ENCODE results near the gene NOD1. TPM values are rescaled to one million over a fixed set of nuclear protein-coding genes. Genes with fewer than 3 reads are reported as not detected.

NOD1 gene
- total and polyA plus RNA-seq, 2 donors = 4.3 to 13.6 TPM

DNA sequence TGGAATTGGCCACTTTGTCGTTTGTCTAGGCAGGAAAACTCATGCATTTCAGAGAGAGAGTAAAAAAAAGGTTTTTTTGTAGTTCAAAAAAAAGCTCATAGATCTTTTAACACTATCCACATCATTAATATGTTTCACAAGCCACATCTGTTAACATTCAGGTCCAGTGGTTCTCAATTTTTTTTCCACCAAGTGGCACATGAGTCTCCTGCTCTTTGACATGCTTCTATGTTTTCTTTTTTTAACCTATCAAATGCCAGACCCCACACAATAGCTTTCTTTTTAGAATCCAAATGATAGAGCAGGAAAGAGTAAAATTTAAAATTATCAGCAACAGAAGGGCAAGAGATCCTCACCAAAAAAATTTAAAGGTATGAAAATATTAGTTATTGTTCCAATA, 20.3 kb downstream of the NOD1 start:
- Histone ChIP-seq H3K4me1 (ENCODE audit: control insufficient read depth in 2 of 2, insufficient read depth in 2 of 2, low read length in 2 of 2) (peaks cover 0 to 2% of the 10 kb centered on the region in 2 donors), H3K4me3 (ENCODE audit: low read length in 2 of 2) (no peak overlapping the region), H3K36me3 (ENCODE audit: control insufficient read depth in 2 of 2, insufficient read depth in 2 of 2, low read length in 1 of 2) (peaks cover 7 to 15% of the 10 kb centered on the region in 2 donors), H3K9me3 (ENCODE audit: control insufficient read depth in 2 of 2, insufficient read depth in 1 of 2, low read length in 1 of 2) (no peaks in the 10 kb centered on the region), H3K27me3 (ENCODE audit: control insufficient read depth in 2 of 2, insufficient read depth in 1 of 2, low read length in 1 of 2) (no peaks in the 10 kb centered on the region), H3K27ac (ENCODE audit: low read depth in 1 of 2, low read length in 1 of 2) (no peak overlapping the region)
- 93% methylated on average over 1 of the region's 1 CpG for WGBS
- no peak for DNase-seq (ENCODE audit: low read depth in 6 of 9, low spot score in 9 of 9)

DNA sequence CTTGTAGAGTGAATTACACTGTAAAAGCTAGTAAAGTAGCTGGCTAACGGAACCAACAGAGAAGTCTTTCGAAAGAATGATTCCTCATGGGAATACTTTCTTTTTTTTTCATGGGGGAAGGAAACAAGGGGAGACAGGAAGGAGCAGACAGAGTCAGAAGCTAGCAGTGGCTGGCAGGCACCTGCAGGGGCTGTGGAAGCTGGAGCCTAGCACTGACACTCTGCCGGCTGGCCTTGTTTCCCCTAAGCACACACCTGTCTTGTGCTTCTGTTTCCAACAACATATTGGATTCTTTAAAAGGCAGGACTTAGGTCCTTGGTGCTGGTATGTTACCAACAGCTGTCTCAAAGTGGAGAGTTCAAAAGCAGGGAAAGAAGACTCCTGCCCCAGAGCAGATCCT, 24.7 kb downstream of the NOD1 start:
- Histone ChIP-seq H3K4me3 (ENCODE audit: low read length in 2 of 2) (no peak overlapping the region), H3K4me1 (ENCODE audit: control insufficient read depth in 2 of 2, insufficient read depth in 2 of 2, low read length in 2 of 2) (no peaks in the 10 kb centered on the region), H3K36me3 (ENCODE audit: control insufficient read depth in 2 of 2, insufficient read depth in 2 of 2, low read length in 1 of 2) (peaks cover 20 to 27% of the 10 kb centered on the region in 2 donors), H3K27me3 (ENCODE audit: control insufficient read depth in 2 of 2, insufficient read depth in 1 of 2, low read length in 1 of 2) (no peaks in the 10 kb centered on the region), H3K27ac (ENCODE audit: low read depth in 1 of 2, low read length in 1 of 2) (no peak overlapping the region), H3K9me3 (ENCODE audit: control insufficient read depth in 2 of 2, insufficient read depth in 1 of 2, low read length in 1 of 2) (no peaks in the 10 kb centered on the region)
- WGBS = 94% methylated on average over 3 of the region's 3 CpGs
- DNase-seq (ENCODE audit: low read depth in 6 of 9, low spot score in 9 of 9) = no peak

DNA sequence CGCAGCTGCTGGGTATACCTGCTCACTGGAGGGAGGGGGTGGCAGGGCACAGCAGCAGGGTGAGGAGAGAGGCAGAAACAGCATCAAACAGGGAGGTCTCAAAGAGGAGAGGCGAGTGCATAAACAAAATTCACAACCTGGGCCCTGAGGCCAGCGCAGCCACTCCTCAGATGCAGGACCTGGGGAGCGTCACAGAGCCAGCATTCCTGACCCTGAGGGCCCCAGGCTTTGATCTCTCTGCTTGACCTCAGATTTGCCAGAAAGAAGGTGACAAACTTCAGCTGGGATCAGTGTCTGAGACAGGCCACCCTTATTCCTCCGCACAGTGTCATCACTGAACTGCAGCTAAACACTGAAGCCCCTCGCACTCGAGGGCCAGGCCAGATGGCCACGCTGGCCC, 25.6 kb downstream of the NOD1 start:
- Histone ChIP-seq H3K27ac (ENCODE audit: low read depth in 1 of 2, low read length in 1 of 2) (no peak overlapping the region), H3K27me3 (ENCODE audit: control insufficient read depth in 2 of 2, insufficient read depth in 1 of 2, low read length in 1 of 2) (no peaks in the 10 kb centered on the region), H3K36me3 (ENCODE audit: control insufficient read depth in 2 of 2, insufficient read depth in 2 of 2, low read length in 1 of 2) (peaks cover 23 to 28% of the 10 kb centered on the region in 2 donors), H3K4me1 (ENCODE audit: control insufficient read depth in 2 of 2, insufficient read depth in 2 of 2, low read length in 2 of 2) (no peaks in the 10 kb centered on the region), H3K9me3 (ENCODE audit: control insufficient read depth in 2 of 2, insufficient read depth in 1 of 2, low read length in 1 of 2) (no peaks in the 10 kb centered on the region), H3K4me3 (ENCODE audit: low read length in 2 of 2) (no peak overlapping the region)
- WGBS = 98% methylated on average over 8 of the region's 8 CpGs
- DNase-seq (ENCODE audit: low read depth in 6 of 9, low spot score in 9 of 9) = no peak

DNA sequence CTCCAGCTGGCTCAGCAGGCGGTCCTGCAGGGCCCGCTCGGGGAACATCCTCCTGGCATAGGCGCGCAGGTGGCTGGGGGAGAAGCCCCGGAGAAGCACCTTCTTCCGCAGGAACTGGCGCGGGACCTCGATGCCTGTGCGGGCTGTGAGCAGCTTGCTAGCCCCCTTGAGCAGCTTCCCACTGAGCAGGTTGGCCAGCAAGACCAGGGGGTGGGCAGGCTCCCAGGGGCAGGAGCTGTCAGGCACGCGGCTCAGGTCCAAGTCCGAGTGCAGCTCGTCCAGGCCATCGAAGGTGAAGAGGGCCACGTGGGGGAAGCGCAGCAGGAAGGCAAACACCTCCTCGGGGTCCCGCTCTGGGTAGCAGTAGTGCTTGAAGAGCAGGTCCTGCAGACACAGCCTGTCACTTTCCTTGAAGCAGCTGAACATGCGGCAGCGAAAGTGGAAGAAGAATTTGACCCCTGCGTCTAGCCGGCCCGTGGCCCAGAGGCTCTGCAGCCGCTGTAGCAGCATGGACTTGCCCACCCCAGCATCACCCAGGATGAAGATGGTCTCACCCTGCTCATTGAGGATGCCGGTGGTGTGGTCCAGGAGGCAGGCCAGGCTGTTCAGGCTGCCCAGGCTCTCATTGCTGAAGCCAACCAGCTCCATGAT, 26.2 kb downstream of the NOD1 start:
- H3K27me3 ChIP-seq (ENCODE audit: control insufficient read depth in 2 of 2, insufficient read depth in 1 of 2, low read length in 1 of 2) = no peaks in the 10 kb centered on the region
- H3K36me3 ChIP-seq (ENCODE audit: control insufficient read depth in 2 of 2, insufficient read depth in 2 of 2, low read length in 1 of 2) = peaks cover 25 to 34% of the 10 kb centered on the region in 2 donors
- H3K9me3 ChIP-seq (ENCODE audit: control insufficient read depth in 2 of 2, insufficient read depth in 1 of 2, low read length in 1 of 2) = no peaks in the 10 kb centered on the region
- no peaks in the 10 kb centered on the region for H3K4me1 ChIP-seq (ENCODE audit: control insufficient read depth in 2 of 2, insufficient read depth in 2 of 2, low read length in 2 of 2)
- 95% methylated on average over 27 of the region's 27 CpGs for WGBS
- DNase-seq (ENCODE audit: low read depth in 6 of 9, low spot score in 9 of 9) = no peak
- H3K4me3 ChIP-seq (ENCODE audit: low read length in 2 of 2) = no peak overlapping the region
- H3K27ac ChIP-seq (ENCODE audit: low read depth in 1 of 2, low read length in 1 of 2) = no peak overlapping the region

DNA sequence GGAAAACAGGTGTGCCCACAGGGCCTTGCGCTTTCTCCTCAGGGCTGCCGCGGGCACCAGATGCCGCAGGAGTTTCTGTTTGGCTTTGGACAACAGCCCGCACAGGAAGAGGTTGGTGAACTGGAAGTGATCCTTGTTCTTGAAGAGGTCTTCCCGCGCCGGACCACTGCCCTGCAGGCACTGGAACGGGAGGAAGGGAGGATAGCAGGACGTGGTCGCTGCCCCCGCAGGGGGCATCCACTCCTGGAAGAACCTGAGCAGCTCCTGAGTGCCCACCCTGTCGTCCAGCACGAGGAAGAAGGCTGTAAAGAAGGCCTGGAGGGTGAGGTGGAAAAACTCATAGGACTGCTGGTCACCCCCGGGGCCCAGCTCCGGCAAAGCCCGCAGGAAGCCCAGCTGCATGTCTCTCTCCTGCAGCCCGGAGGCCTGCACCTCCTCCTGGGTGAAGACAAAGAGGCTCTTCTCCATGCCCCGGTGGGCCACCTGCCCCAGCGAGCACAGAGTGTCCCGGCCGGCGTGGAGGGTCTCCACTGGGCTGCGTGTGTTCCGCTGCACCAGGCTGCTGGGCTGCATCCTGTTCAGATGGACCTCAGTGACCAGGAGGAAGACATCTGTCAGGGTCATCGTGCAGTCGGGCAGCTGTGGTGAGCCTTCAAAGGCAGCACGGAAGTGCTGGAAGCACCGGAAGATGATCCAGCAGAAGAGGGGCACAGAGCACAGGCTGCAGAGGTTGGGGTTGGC, 26.9 kb downstream of the NOD1 start:
- Histone ChIP-seq H3K27ac (ENCODE audit: low read depth in 1 of 2, low read length in 1 of 2) (no peak overlapping the region), H3K4me3 (ENCODE audit: low read length in 2 of 2) (no peak overlapping the region), H3K4me1 (ENCODE audit: control insufficient read depth in 2 of 2, insufficient read depth in 2 of 2, low read length in 2 of 2) (no peaks in the 10 kb centered on the region), H3K27me3 (ENCODE audit: control insufficient read depth in 2 of 2, insufficient read depth in 1 of 2, low read length in 1 of 2) (no peaks in the 10 kb centered on the region), H3K36me3 (ENCODE audit: control insufficient read depth in 2 of 2, insufficient read depth in 2 of 2, low read length in 1 of 2) (peaks cover 25 to 37% of the 10 kb centered on the region in 2 donors), H3K9me3 (ENCODE audit: control insufficient read depth in 2 of 2, insufficient read depth in 1 of 2, low read length in 1 of 2) (no peaks in the 10 kb centered on the region)
- DNase-seq (ENCODE audit: low read depth in 6 of 9, low spot score in 9 of 9) = no peak
- WGBS = 96% methylated on average over 29 of the region's 29 CpGs

DNA sequence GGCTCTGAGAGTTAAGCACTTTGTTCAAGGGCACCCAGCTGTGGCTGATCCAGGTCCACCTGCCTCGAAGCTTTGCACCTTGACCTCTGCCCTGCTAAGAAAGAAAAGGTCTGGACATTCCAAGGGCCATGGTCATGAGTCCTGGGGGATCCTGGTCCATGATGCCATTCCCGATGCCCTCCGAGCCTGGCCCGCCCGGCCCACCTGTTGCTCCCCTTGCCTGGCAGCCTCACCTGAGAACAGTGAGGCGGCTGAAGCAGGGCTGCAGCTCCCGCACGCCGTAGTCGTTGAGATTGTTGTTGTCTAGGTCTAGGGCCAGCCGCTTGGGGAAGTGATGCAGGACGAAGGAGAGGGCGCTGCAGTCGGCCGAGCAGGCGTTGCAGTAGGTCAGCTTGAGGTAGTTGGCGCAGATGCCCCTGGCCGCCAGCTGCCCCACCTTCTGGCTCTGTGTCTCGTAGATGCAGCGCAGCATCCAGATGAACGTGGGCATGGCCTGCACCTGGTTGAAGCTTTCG, 27.5 kb downstream of the NOD1 start:
- Histone ChIP-seq H3K4me3 (ENCODE audit: low read length in 2 of 2) (no peak overlapping the region), H3K27ac (ENCODE audit: low read depth in 1 of 2, low read length in 1 of 2) (no peak overlapping the region), H3K27me3 (ENCODE audit: control insufficient read depth in 2 of 2, insufficient read depth in 1 of 2, low read length in 1 of 2) (no peaks in the 10 kb centered on the region), H3K4me1 (ENCODE audit: control insufficient read depth in 2 of 2, insufficient read depth in 2 of 2, low read length in 2 of 2) (no peaks in the 10 kb centered on the region), H3K36me3 (ENCODE audit: control insufficient read depth in 2 of 2, insufficient read depth in 2 of 2, low read length in 1 of 2) (peaks cover 19 to 37% of the 10 kb centered on the region in 2 donors), H3K9me3 (ENCODE audit: control insufficient read depth in 2 of 2, insufficient read depth in 1 of 2, low read length in 1 of 2) (no peaks in the 10 kb centered on the region)
- 97% methylated on average over 22 of the region's 22 CpGs for WGBS
- no peak for DNase-seq (ENCODE audit: low read depth in 6 of 9, low spot score in 9 of 9)

DNA sequence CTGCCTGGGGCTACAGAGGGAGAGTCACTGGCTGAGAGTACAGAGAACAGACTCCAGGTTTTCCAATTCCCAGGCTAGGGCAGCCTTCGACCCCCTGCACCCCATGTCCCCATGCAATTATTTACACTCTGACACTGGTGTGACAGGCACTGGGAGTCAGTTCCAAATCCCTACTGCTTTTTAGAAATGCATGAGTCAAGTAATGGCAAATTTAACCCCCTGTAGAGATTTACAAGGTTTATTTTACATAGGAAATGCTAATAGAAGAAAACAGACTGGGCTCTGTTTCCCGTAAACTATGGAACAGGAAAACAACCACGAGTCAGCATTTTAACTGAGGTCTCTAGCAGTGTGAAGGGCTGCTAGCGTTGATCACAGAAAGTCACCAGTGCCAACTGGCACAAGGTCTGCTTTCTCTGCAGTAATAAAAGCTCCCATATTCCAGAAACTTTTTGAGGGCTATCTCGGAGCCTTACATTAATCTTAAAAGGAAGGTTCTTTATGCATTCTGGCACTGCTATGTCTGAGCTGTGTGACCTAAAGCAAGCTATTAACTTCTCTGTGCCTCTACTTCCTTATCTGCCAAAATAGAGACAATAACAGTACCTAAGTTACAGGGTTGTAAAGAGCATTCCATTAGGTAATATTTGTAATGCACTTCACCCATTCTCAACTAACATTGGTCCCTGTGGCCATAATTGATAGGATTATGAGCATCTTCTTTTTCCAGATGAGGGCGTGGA, 28.2 kb downstream of the NOD1 start:
- WGBS = 89% methylated on average over 6 of the region's 6 CpGs
- H3K4me1 ChIP-seq (ENCODE audit: control insufficient read depth in 2 of 2, insufficient read depth in 2 of 2, low read length in 2 of 2) = no peaks in the 10 kb centered on the region
- H3K9me3 ChIP-seq (ENCODE audit: control insufficient read depth in 2 of 2, insufficient read depth in 1 of 2, low read length in 1 of 2) = no peaks in the 10 kb centered on the region
- no peak overlapping the region for H3K4me3 ChIP-seq (ENCODE audit: low read length in 2 of 2)
- H3K27me3 ChIP-seq (ENCODE audit: control insufficient read depth in 2 of 2, insufficient read depth in 1 of 2, low read length in 1 of 2) = no peaks in the 10 kb centered on the region
- H3K27ac ChIP-seq (ENCODE audit: low read depth in 1 of 2, low read length in 1 of 2) = no peak overlapping the region
- DNase-seq (ENCODE audit: low read depth in 6 of 9, low spot score in 9 of 9) = no peak
- H3K36me3 ChIP-seq (ENCODE audit: control insufficient read depth in 2 of 2, insufficient read depth in 2 of 2, low read length in 1 of 2) = peaks cover 19 to 37% of the 10 kb centered on the region in 2 donors

DNA sequence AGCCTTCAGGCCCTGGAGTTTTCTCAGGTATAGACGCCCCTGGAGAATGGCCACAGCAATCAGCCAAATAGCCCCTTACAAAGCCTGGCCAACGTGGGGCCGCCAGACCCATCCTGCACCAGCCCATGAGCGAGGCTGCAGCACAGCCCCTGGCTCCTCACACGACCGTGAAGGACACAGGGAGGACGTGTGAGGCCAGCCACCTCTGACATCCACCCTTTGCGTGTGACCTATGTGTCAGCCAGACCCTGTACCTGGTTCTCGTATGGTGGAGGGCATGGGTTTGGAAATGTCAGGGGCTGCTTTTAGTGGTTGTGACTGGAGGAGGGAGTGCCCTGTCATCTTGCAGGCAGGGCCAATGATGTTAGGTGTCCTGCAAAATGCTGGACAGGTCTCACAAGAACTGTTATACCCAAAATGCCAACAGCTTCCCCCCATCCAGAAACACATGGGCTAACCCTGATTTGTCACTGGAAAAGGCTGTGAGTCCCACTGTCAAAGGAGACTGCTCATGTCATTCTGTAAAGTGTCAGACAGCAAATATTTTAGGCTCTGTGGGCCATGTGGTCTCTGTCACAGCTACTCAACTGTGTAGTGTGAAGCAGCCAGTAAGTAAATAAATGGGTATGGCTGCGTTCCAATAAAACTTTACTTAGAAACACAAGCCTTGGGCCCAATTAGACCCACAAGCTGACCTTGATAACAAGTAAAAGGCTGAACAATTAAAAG, 30.0 kb downstream of the NOD1 start:
- WGBS = 97% methylated on average over 10 of the region's 10 CpGs
- no peaks in the 10 kb centered on the region for H3K4me1 ChIP-seq (ENCODE audit: control insufficient read depth in 2 of 2, insufficient read depth in 2 of 2, low read length in 2 of 2)
- no peaks in the 10 kb centered on the region for H3K27me3 ChIP-seq (ENCODE audit: control insufficient read depth in 2 of 2, insufficient read depth in 1 of 2, low read length in 1 of 2)
- peaks cover 10 to 32% of the 10 kb centered on the region in 2 donors for H3K36me3 ChIP-seq (ENCODE audit: control insufficient read depth in 2 of 2, insufficient read depth in 2 of 2, low read length in 1 of 2)
- H3K27ac ChIP-seq (ENCODE audit: low read depth in 1 of 2, low read length in 1 of 2) = no peak overlapping the region
- no peak overlapping the region for H3K4me3 ChIP-seq (ENCODE audit: low read length in 2 of 2)
- no peak for DNase-seq (ENCODE audit: low read depth in 6 of 9, low spot score in 9 of 9)
- no peaks in the 10 kb centered on the region for H3K9me3 ChIP-seq (ENCODE audit: control insufficient read depth in 2 of 2, insufficient read depth in 1 of 2, low read length in 1 of 2)

Measured in thymus (tissue), 11 donors.